Measurements from ENCODE around the gene UBR4. TPM values are rescaled to one million over a fixed set of nuclear protein-coding genes. Genes with fewer than 3 reads are reported as not detected.

The UBR4 gene
- total RNA-seq, 3 donors from 2014 or later = 108 to 159 (median 128) TPM

- peak; percentile 83 for ATAC-seq
Observed at GRCh38 chr1:19166066-19166465, 44.0 kb downstream of the UBR4 start.

DNA sequence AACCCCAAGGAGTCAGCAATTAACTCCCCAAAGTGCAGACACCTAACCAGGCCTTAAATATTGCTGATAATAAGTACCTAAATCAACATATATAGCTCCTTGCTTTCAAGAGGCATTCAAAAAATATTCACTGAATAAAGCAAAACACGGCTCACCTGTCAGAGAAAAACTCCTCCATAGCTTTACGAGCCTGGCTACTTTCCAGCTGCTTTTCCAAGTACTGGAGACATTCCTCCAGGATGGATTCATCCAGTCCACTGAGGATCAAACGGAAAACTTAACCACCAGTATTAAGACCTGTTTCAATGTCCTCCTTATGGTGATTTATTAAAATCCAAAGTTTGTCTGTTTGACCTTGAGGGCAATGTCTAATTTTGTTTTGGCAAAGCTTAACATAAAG, 44.6 kb downstream of the UBR4 start:
- Histone ChIP-seq H3K9me3 (no peaks in the 10 kb centered on the region), H3K4me3 (no peak overlapping the region), H3K36me3 (ENCODE audit: low read depth) (peaks cover 14% of the 10 kb centered on the region), H3K4me1 (ENCODE audit: low read depth) (peaks cover 16% of the 10 kb centered on the region)
- peak in 1 of 3 donors; percentile 83 for DNase-seq
- ATAC-seq = peak; percentile 57
- intact Hi-C loops (cut with DNase I, micrococcal nuclease) = no loop called here
- TF ChIP-seq CTCF (IDR thresholded peaks at IDR 0.05) = no peak

More at GRCh38 chr1:19166066-19166465, 44.0 kb downstream of the UBR4 start:
- Histone ChIP-seq H3K9me3 (no peaks in the 10 kb centered on the region), H3K4me3 (no peak overlapping the region), H3K36me3 (ENCODE audit: low read depth) (peaks cover 10% of the 10 kb centered on the region), H3K4me1 (ENCODE audit: low read depth) (peaks cover 16% of the 10 kb centered on the region)
- peak in 1 of 3 donors; percentile 31 for DNase-seq
- no peak for TF ChIP-seq CTCF (IDR thresholded peaks at IDR 0.05)
- intact Hi-C loops (cut with DNase I, micrococcal nuclease) = no loop called here

DNA sequence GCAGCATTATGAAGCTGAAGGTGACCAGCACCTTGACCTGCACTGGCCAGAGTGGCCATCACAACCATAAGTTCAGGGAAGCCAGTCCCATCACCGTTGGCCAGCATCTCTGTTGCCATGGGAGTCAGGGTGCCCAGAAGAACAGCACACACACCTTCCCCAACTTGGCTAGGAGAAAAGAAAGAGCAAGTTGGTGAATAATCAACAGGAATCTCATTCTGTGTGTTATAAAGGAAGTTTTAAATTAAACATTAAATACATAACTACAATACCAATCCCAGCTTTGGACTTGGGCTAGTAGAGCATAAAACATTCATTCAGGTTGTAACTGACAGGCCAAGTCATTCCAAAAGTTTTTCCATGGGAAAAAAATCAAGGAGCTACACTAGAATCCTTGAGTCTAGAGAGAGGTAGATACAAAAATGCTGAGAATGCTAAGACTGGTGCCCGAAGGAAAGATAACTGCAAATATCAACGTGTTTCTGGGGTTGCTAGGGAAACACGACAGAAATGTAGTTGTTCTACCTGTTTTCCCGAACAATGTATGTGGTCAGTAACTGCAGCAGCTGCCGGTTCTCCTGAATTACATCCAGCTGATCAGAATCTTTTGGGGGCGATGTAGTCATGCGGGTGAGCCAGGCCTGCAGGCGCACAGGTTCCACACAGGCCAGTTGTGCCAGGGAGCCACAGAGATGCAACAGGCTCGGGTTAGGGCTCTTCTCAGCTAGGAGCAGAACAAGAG, 45.6 kb downstream of the UBR4 start:
- Histone ChIP-seq H3K36me3 (ENCODE audit: low read depth) (peaks cover 17% of the 10 kb centered on the region), H3K9me3 (no peaks in the 10 kb centered on the region), H3K4me1 (ENCODE audit: low read depth) (peaks cover 16% of the 10 kb centered on the region), H3K4me3 (no peak overlapping the region)
- intact Hi-C loops (cut with DNase I, micrococcal nuclease) = no loop called here
- DNase-seq (peak in 1 of 3 donors; percentile 9), ATAC-seq (peak; percentile 68)
- TF ChIP-seq CTCF (IDR thresholded peaks at IDR 0.05) = no peak

- Histone ChIP-seq H3K4me1 (ENCODE audit: low read depth) (peaks cover 16% of the 10 kb centered on the region), H3K36me3 (ENCODE audit: low read depth) (peaks cover 17% of the 10 kb centered on the region), H3K9me3 (no peaks in the 10 kb centered on the region), H3K4me3 (no peak overlapping the region)
- DNase-seq (peak in 1 of 3 donors; percentile 17), ATAC-seq (peak; percentile 46)
- no peak for TF ChIP-seq CTCF (IDR thresholded peaks at IDR 0.05)
- intact Hi-C loops (cut with DNase I, micrococcal nuclease) = no loop called here
Observed at GRCh38 chr1:19163261-19163660, 46.8 kb downstream of the UBR4 start.

DNA sequence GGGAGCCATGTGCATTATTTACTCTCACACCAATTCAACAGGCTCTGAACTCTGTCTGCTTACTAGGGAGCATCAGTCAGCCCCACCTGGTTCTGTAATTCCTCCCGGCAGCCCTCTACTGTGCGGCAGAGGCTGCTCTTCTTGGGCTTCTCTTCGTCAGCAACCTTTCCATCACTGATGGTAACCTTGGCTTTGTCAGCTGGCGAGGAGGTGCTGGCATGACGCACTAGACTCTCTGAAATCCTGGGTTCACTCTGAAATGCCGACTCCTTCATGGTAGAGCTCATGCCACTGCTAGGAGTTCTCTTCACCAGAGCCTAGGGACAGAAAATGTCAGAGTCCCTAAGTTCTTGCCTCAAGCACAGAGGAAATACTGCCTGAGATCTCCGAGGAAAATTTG, 49.2 kb downstream of the UBR4 start:
- DNase-seq (no peak), ATAC-seq (no peak)
- Histone ChIP-seq H3K4me3 (no peak overlapping the region), H3K4me1 (ENCODE audit: low read depth) (peaks cover 19% of the 10 kb centered on the region), H3K9me3 (no peaks in the 10 kb centered on the region), H3K36me3 (ENCODE audit: low read depth) (peaks cover 22% of the 10 kb centered on the region)
- intact Hi-C loops (cut with DNase I, micrococcal nuclease) = no loop called here
- TF ChIP-seq CTCF (IDR thresholded peaks at IDR 0.05) = no peak
